Endothelial cell of hepatic sinusoid (primary cell): ENCODE measurements around the gene CFAP20DC.
"Not testable (repeated sequence)": the region's sequence is repeated elsewhere in the genome, so short reads cannot be mapped to it uniquely, and the experiment has no call there.

ENCODE experiments used
- in situ Hi-C: cut with HindIII; loops from 2 replicates; pipeline ENCODE4 v1.10.0; 2017; ENCODE audit warnings: low sequenced_read_pairs

Gene CFAP20DC

DNA sequence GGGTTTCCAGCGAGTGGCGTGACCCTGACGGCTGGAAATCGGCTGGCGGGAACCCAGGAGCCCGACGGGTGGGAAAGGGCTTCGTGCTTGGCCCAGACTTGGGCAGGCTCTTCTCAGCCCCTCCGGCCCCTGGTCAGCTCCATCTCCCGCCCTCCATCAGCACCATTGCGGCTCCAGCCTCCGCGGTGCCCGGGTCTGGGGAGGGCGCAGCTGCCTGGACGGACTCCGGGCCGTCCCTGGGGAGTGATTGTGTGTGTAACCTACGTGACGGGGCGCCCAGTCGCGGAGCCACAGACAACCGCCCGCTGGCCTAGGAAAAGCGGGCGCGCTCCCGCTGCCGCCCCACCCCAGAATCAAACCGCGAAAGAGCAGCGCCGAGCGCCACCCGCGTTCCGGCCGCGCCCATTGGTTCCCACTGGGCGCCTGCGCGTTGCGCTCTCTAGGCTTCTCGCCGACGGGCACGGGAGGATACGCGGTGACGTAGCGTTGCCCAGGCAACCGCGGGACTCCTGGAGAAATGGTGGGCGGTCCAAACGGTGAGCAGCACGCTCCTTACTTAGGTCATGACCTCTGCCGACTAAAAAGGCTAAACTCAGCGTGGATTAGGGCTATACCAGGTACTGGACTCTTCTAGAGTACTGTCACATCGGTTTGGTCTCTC, at the start of gene CFAP20DC:
Gene CFAP20DC (minus strand): TSS at position 355 of the 661 bp plus-strand sequence. CDS start 394 bp downstream, outside the sequence.
- in situ Hi-C loops: no loop called here

DNA sequence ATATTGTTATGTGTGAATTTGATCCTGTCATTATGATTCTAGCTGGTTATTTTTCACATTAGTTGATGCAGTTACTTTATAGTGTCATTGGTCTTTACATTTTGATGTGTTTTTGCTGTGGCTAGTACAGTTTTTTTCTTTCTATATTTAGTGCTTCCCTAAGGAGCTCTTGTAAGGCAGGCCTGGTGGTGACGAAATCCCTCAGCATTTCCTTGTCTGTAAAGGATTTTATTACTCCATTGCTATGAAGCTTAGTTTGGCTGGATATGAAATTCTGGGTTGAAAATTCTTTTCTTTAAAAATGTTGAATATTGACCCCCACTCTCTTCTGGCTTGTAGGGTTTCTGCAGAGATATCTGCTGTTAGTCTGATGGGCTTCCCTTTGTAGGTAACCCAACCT, 48.7 kb upstream of the CFAP20DC start:
- in situ Hi-C loops: not testable (repeated sequence)

DNA sequence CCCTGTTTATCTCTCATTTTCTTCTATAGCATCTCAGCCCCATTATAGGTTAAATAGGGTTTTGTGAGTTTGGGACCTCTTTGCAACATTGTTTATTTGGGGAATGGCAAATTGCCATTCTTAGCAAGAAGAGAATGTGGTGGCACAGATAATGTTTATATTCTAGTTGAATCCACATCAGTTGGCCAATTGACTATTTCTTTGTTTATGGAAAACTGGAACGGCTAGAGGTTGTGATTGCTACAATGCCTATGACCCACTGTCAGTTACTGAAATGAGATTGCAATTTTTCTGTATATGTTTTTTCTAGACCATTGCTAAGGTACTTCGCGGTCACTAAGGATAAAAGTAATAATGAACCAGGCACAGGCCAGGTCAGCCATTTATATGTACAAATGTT, 44.6 kb upstream of the CFAP20DC start:
- in situ Hi-C loops: no loop called here

DNA sequence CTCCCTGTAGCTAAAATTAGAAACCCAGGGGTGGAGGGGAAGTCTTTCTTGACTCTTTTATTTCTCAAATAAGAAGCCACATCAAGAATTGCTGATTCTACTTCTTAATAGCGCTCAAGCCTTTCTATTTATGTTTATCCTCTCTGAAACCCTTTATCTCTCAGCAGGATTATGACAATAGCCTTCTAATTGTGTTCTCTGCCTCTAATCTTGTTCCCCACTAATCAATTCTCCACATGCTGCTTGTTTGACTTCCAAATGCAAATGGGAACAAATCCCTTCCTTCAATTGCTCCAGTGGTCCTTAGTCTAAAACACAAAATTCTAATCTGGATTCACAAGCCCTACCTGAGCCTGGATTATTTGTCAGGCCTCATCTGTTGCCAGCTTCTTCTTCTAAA, 43.7 kb upstream of the CFAP20DC start:
- in situ Hi-C loops: no loop called here

DNA sequence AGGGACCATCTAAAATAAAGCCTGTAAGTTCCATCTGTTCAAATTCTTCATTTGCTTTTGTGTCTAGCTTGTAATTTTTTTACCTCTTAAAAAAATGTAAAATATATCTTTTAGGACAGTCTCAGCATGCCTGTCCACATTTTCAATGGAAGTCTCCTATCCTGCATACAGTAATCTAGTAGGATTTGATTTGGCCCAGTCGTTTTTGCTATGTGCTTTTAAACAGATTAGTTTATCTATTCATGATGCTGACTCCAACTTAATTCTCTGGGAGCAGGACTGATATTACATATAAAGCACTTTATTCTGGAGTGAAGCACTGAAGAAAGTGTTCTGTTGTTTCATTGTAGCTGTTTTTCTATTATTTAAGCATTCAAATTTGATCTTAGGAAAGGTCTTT, 38.9 kb upstream of the CFAP20DC start:
- in situ Hi-C loops: no loop called here

- in situ Hi-C loops: no loop called here
These were observed 36.2 kb upstream of the CFAP20DC start for GRCh38 chr3:59085976-59086375.

- in situ Hi-C loops: no loop called here
These were observed 34.8 kb upstream of the CFAP20DC start for GRCh38 chr3:59084583-59084982.

- in situ Hi-C loops: no loop called here
These were observed 32.3 kb upstream of the CFAP20DC start for GRCh38 chr3:59082106-59082505.

GRCh38 chr3:59081071-59081470, 31.2 kb upstream of the CFAP20DC start:
- in situ Hi-C loops: no loop called here

DNA sequence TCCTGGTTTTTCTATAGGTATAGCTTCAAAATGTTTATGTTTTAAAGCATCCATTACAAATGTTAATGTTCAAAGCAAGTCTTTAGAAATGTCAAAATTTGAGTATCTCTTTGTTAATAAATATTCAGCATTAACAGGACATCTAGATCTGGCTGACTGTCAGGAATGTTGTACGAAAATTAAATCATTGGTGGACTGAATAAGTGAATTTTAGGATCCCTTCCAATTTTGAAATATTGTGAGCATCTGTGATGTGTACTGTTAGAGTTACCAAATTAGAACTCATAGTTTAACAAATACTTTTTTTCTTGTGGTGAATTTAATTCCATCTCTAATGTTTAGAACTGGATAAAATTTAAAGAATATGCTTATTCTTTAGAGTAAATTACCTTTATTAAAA, 30.1 kb upstream of the CFAP20DC start:
- in situ Hi-C loops: no loop called here

- in situ Hi-C loops: no loop called here
These were observed 24.9 kb upstream of the CFAP20DC start for GRCh38 chr3:59074764-59075163.

- in situ Hi-C loops: no loop called here
These were observed 22.9 kb upstream of the CFAP20DC start for GRCh38 chr3:59072681-59073080.

DNA sequence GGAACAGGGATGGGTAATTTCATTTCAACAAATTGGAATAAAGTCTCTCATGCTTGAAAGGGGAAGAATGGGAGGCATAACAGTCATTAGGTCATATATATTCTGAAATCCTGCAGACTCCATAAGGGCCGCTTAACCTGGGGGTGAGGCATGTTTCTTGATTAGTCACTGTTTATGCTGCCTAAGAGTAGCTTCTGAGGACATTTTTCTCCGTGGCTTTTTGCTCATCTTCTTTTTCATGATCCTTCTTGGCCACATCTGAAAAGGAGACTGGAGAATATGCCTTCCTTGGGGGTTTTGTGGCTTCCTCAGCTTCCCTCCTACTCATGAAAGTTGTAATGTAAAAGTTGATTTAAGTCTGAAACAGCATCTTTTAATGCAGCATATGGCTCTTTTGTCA, 20.0 kb upstream of the CFAP20DC start:
- in situ Hi-C loops: no loop called here

- in situ Hi-C loops: no loop called here
These were observed 15.4 kb upstream of the CFAP20DC start for GRCh38 chr3:59065240-59065639.

- in situ Hi-C loops: no loop called here
These were observed 14.9 kb upstream of the CFAP20DC start for GRCh38 chr3:59064728-59065127.

GRCh38 chr3:59064276-59064675, 14.5 kb upstream of the CFAP20DC start:
- in situ Hi-C loops: no loop called here

DNA sequence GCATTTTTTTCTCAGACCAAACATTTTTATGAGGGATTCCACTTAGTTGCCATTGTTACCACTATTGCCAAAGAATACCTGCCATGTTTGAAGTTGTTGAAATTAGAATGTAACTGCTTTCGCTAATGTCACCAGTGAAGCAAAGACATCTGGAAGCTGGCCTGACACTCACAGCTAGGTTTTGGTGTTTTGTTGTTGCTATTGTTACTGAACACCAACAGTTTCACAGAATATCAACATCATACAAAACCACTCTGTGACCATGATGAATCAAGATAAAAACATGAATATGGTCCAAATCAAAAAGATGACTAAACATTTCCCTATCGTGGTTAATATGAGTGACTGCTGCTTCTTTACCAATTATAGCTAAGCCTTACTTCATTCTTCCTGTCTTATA, 6.9 kb upstream of the CFAP20DC start:
- in situ Hi-C loops: no loop called here

- in situ Hi-C loops: no loop called here
These were observed 3.1 kb upstream of the CFAP20DC start for GRCh38 chr3:59052803-59053411.

GRCh38 chr3:59050811-59051414, 1.1 kb upstream of the CFAP20DC start:
- in situ Hi-C loops: not testable (repeated sequence)

GRCh38 chr3:59046839-59047238, 3.0 kb downstream of the CFAP20DC start:
- in situ Hi-C loops: no loop called here

- in situ Hi-C loops: no loop called here
These were observed 6.4 kb downstream of the CFAP20DC start for GRCh38 chr3:59043391-59043790.

- in situ Hi-C loops: no loop called here
These were observed 8.9 kb downstream of the CFAP20DC start for GRCh38 chr3:59040902-59041301.
